ENCODE results near the gene VSIR. TPM values are rescaled to one million over a fixed set of nuclear protein-coding genes. Genes with fewer than 3 reads are reported as not detected.

Gene VSIR
- total RNA-seq, 4 donors from 2014 or later = 54.3 to 77.0 (median 61.6) TPM

DNA sequence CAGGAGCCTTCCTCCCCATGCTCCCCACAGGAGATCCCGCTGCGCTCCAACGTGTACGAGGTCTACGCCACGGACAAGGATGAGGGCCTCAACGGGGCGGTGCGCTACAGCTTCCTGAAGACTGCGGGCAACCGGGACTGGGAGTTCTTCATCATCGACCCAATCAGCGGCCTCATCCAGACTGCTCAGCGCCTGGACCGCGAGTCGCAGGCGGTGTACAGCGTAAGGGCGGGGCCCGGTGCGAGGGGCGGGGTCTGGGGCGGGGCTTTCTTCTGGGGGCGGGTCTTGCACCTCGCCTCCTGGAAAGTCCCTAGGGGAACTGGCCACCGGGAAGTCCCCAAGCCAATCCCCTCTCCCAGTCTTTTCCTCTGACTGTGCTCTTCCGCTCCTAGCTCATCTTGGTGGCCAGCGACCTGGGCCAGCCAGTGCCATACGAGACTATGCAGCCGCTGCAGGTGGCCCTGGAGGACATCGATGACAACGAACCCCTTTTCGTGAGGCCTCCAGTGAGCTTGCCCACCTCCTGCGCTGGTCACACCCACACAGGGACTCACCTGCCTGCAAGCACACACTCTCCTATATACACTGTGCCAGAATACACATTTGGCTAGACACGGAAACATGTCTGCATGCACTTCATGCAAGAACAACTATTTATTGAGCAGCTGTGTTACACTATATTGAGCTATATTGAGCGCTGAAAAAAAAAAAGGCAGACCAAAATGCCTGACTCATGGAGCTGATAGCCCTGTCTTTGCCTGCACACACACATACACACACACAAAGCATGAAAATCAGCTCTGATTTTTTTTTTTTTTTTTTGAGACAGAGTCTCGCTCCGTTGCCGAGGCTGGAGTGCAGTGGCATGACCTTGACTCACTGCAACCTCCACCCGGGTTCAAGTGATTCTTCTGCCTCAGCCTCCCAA is 32.7 kb upstream of the VSIR start:
- H3K9me3 ChIP-seq = no peaks in the 10 kb centered on the region
- 63 to 67% methylated on average over 1 to 24 of the region's 41 CpGs for WGBS, 2 donors (ENCODE audit: low coverage in 1 of 2)
- no peaks in the 10 kb centered on the region for H3K27me3 ChIP-seq
- no peaks in the 10 kb centered on the region for H3K36me3 ChIP-seq
- no peak overlapping the region for H3K4me3 ChIP-seq
- H3K27ac ChIP-seq = peak overlapping the region in 2 of 4 donors; percentile 1 to 25
- intact Hi-C loops (cut with DNase I; ENCODE audit: low total_unique reads) = loop anchor here (10.0 kb wide), 1 partner anchor 111 kb away; no protein-coding TSS in a partner anchor
- in situ Hi-C loops (cut with MboI; ENCODE audit: low pct_ligation_motif_present in 1 of 4, low pct_unique_long_range_greater_than_20kb in 1 of 4, low sequenced_read_pairs in 3 of 4) = loop anchor here (25.0 kb wide), 3 partner anchors 94 to 494 kb away; partner anchors contain the start of genes CDH23 (in 3 of the 4), C10orf105 (in 1 of the 4) and SLC29A3 (in 1 of the 4)
- peaks cover 0 to 13% (median 0%) of the 10 kb centered on the region in 4 donors for H3K4me1 ChIP-seq
- DNase-seq = peak; percentile 64
- TF ChIP-seq POLR2AphosphoS5 (IDR thresholded peaks at IDR 0.05) = no peak
- TF ChIP-seq, protein P1, sequence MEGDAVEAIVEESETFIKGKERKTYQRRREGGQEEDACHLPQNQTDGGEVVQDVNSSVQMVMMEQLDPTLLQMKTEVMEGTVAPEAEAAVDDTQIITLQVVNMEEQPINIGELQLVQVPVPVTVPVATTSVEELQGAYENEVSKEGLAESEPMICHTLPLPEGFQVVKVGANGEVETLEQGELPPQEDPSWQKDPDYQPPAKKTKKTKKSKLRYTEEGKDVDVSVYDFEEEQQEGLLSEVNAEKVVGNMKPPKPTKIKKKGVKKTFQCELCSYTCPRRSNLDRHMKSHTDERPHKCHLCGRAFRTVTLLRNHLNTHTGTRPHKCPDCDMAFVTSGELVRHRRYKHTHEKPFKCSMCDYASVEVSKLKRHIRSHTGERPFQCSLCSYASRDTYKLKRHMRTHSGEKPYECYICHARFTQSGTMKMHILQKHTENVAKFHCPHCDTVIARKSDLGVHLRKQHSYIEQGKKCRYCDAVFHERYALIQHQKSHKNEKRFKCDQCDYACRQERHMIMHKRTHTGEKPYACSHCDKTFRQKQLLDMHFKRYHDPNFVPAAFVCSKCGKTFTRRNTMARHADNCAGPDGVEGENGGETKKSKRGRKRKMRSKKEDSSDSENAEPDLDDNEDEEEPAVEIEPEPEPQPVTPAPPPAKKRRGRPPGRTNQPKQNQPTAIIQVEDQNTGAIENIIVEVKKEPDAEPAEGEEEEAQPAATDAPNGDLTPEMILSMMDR (IDR thresholded peaks at IDR 0.05) = no peak
- peak; percentile 14 for TF ChIP-seq POLR2A (IDR thresholded peaks at IDR 0.05)

DNA sequence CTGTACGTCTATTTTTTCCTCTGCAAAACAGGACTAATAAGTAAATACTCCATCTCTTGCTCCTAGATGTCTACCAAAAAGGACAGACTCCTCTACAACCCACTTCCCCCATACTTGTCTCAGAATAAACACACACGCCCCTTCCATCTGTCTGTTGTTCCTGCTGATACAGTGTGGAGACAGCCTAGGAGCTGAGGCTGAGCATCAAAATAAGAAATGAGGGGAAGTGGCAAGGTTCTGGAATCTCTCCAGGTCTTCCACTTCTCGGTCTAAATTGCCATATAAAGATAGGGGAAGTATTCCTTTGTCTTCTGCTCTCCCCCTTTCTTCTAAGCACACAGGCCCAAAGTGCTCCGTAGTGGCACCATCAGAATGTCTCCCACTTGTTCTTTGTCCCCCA is 30.8 kb upstream of the VSIR start:
- Histone ChIP-seq H3K36me3 (no peaks in the 10 kb centered on the region), H3K27ac (no peak overlapping the region), H3K4me3 (no peak overlapping the region), H3K9me3 (no peaks in the 10 kb centered on the region), H3K4me1 (peaks cover 0 to 19% (median 0%) of the 10 kb centered on the region in 4 donors), H3K27me3 (no peaks in the 10 kb centered on the region)
- in situ Hi-C loops (cut with MboI; ENCODE audit: low pct_ligation_motif_present in 1 of 4, low pct_unique_long_range_greater_than_20kb in 1 of 4, low sequenced_read_pairs in 3 of 4) = loop anchor here (25.0 kb wide), 3 partner anchors 92 to 492 kb away; partner anchors contain the start of genes CDH23 (in 3 of the 4), C10orf105 (in 1 of the 4) and SLC29A3 (in 1 of the 4)
- intact Hi-C loops (cut with DNase I; ENCODE audit: low total_unique reads) = loop anchor here (10.0 kb wide), 1 partner anchor 109 kb away; no protein-coding TSS in a partner anchor
- TF ChIP-seq, protein P1 (IDR thresholded peaks at IDR 0.05) = no peak
- 33 to 43% methylated on average over 3 to 4 of the region's 4 CpGs for WGBS, 2 donors (ENCODE audit: low coverage in 1 of 2)
- DNase-seq = no peak

DNA sequence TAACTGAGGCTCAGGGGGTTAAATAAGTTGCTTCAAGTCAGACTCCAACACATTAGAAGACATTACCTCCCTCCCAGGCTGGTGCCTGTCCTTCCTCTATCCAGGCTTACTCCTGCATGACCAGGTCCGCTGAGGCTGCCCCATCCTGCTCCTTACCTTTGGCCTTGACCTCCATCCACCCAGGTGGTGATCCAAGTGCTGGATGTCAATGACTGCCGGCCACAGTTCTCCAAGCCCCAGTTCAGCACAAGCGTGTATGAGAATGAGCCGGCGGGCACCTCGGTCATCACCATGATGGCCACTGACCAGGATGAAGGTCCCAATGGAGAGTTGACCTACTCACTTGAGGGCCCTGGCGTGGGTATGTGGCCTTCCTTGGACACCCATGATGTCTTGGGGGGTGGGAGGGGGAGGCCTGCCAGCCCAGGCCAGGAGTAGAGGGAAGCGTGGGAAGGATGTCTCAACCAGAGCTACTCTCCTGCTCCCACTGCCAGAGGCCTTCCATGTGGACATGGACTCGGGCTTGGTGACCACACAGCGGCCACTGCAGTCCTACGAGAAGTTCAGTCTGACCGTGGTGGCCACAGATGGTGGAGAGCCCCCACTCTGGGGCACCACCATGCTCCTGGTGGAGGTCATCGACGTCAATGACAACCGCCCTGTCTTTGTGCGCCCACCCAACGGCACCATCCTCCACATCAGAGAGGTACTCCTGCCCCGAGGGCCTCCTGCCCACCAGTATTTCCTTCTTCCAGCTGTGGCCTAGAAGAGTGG is 29.6 kb upstream of the VSIR start:
- no peak overlapping the region for H3K4me3 ChIP-seq
- WGBS, 2 donors (ENCODE audit: low coverage in 1 of 2) = 80 to 94% methylated on average over 9 to 17 of the region's 18 CpGs
- intact Hi-C loops (cut with DNase I; ENCODE audit: low total_unique reads) = loop anchor here (10.0 kb wide), 1 partner anchor 108 kb away; no protein-coding TSS in a partner anchor

More for the DNA sequence above, 29.6 kb upstream of the VSIR start:
- in situ Hi-C loops (cut with MboI; ENCODE audit: low pct_ligation_motif_present in 1 of 4, low pct_unique_long_range_greater_than_20kb in 1 of 4, low sequenced_read_pairs in 3 of 4) = loop anchor here (25.0 kb wide), 3 partner anchors 91 to 491 kb away; partner anchors contain the start of genes CDH23 (in 3 of the 4), C10orf105 (in 1 of the 4) and SLC29A3 (in 1 of the 4)
- H3K4me1 ChIP-seq = peaks cover 0 to 19% (median 0%) of the 10 kb centered on the region in 4 donors
- DNase-seq = no peak
- H3K36me3 ChIP-seq = no peaks in the 10 kb centered on the region
- no peak for TF ChIP-seq EP300 (IDR thresholded peaks at IDR 0.05; ENCODE audit: low read depth)
- TF ChIP-seq POLR2A (IDR thresholded peaks at IDR 0.05) = no peak
- no peak for TF ChIP-seq POLR2AphosphoS5 (IDR thresholded peaks at IDR 0.05)
- TF ChIP-seq, protein P1 (IDR thresholded peaks at IDR 0.05) = no peak
- H3K9me3 ChIP-seq = no peaks in the 10 kb centered on the region
- H3K27me3 ChIP-seq = no peaks in the 10 kb centered on the region
- H3K27ac ChIP-seq = no peak overlapping the region

Measured in transverse colon (tissue), 4 donors.